Activated naive CD8-positive, alpha-beta T cell (primary cell): Measurements from ENCODE around the gene MCU.
"Not testable (repeated sequence)": the region's sequence is repeated elsewhere in the genome, so short reads cannot be mapped to it uniquely, and the experiment has no call there.

Experiments
- H3K27ac Mint-ChIP-seq: one replicate; pipeline ENCODE4 v1.8.0; 2021; ENCODE audit warnings: mixed read lengths
- H3K27me3 Mint-ChIP-seq: one replicate; pipeline ENCODE4 v1.8.0; 2021; ENCODE audit warnings: mixed read lengths
- H3K36me3 Mint-ChIP-seq: one replicate; pipeline ENCODE4 v1.8.0; 2021; ENCODE audit warnings: mixed read lengths
- H3K4me1 Mint-ChIP-seq: one replicate; pipeline ENCODE4 v1.8.0; 2021; ENCODE audit warnings: low read depth, mixed read lengths
- H3K4me3 Mint-ChIP-seq: one replicate; pipeline ENCODE4 v1.8.0; 2021; ENCODE audit warnings: mild to moderate bottlenecking, mixed read lengths
- H3K9me3 Mint-ChIP-seq: one replicate; pipeline ENCODE4 v1.8.0; 2021; ENCODE audit warnings: low read depth, mixed read lengths

The MCU gene

DNA sequence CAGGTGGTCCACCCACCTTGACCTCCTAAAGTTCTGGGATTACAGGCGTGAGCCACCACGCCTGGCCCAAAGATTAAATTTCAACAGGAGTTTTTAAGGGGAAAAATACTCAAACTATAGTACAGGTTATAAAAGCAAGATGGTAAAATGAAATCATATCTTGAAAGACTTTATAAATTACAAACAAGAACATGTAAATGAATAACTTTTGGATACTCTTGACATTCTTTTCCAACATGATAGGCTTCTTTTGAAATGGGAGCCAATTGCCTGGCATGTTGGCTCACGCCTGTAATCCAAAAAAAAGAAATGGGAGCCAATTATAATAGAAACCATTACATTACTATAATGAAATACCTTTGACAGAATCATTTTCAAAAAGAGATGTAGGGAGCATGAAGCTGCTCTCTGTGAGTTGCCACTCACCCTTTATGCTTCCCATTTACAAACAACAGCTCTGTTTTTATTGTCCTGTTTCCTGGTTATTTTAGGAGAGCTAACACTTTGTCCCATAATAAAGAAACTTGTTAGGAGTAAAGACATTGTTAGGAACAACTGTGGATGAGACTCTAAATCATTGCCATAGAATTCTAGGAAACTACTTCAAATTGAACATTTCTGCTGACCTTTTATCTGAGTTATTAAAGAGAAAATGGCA, 24.6 kb upstream of the MCU start:
- Mint-ChIP-seq H3K4me3 (no peak overlapping the region), H3K27me3 (peaks cover 5% of the 10 kb centered on the region), H3K9me3 (no peaks in the 10 kb centered on the region), H3K27ac (no peak overlapping the region), H3K36me3 (no peaks in the 10 kb centered on the region), H3K4me1 (no peaks in the 10 kb centered on the region)

DNA sequence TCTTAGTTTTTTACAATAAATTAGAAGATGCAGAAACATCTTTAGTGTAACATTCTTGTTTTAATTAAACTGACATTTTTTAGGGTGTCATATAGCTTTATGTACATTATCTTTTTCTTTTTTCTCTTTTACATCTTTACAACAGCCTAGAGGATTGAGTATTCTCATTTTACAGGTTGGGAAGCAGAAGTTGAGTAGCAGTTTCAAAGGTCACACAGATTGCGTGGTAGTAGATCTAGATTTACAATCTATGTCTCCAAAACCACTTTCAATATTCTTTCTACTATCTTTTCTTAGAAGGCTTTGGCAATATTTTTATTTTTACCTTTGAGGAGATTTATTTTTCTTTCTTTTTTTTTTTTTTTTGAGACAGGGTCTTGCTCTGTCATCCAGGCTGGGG, 18.7 kb upstream of the MCU start:
- no peaks in the 10 kb centered on the region for H3K9me3 Mint-ChIP-seq
- H3K27ac Mint-ChIP-seq, result no peak overlapping the region
- H3K27me3 Mint-ChIP-seq, result peaks cover 1% of the 10 kb centered on the region
- no peak overlapping the region for H3K4me3 Mint-ChIP-seq
- H3K36me3 Mint-ChIP-seq, result no peaks in the 10 kb centered on the region
- H3K4me1 Mint-ChIP-seq, result peaks cover 2% of the 10 kb centered on the region

DNA sequence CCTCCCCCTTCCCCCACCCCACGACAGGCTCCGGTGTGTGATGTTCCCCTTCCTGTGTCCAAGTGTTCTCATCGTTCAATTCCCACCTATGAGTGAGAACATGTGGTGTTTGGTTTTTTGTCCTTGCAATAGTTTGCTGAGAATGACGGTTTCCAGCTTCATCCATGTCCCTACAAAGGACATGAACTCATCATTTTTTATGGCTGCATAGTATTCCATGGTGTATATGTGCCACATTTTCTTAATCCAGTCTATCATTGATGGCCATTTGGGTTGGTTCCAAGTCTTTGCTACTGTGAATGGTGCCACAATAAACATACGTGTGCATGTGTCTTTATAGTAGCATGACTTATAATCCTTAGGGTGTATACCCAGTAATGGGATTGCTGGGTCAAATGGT, 17.8 kb upstream of the MCU start:
- not testable (repeated sequence) for H3K4me3 Mint-ChIP-seq, H3K27me3 Mint-ChIP-seq, H3K27ac Mint-ChIP-seq, H3K9me3 Mint-ChIP-seq, H3K4me1 Mint-ChIP-seq, H3K36me3 Mint-ChIP-seq

DNA sequence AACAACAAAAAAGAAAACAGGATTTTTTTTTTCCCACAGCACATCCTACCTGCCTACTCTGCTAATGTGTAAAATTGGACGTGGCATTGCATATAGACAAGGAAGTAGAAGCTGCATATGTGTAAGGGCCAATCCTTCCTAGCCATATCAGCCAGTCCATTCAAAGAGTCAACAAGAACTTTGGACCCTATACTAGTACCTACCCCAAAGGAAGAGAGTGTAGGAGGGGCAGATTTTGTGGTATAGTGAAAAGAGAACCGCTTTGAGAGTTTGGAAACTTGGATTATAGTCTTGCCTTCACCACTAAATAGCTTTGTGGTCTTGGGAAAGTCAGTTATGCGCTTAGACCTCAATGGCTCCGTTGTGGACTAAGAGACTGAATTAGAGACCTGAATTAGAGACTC, 12.1 kb upstream of the MCU start:
- no peaks in the 10 kb centered on the region for H3K36me3 Mint-ChIP-seq
- H3K4me1 Mint-ChIP-seq, result peaks cover 2% of the 10 kb centered on the region
- no peak overlapping the region for H3K4me3 Mint-ChIP-seq
- no peaks in the 10 kb centered on the region for H3K9me3 Mint-ChIP-seq
- H3K27ac Mint-ChIP-seq, result no peak overlapping the region
- H3K27me3 Mint-ChIP-seq, result no peaks in the 10 kb centered on the region

DNA sequence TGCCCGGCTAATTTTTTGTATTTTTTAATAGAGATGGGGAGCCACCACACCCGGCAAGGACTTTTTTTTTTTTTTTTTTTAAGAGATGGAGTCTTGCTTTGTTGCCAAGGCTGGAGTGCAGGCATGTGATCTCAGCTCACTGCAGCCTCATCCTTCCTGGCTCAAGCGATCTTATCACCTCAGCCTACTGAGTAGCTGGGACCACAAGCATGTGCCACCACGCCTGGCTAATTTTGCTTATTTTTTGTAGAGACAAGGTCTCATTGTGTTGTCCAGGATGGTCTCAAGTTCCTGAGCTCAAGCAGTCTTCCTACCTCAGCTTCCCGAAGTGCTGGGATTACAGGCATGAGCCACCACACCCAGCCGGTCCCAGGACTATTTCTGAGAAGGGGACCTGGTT, 9.3 kb upstream of the MCU start:
- H3K27ac Mint-ChIP-seq, result no peak overlapping the region
- H3K36me3 Mint-ChIP-seq, result no peaks in the 10 kb centered on the region
- no peaks in the 10 kb centered on the region for H3K9me3 Mint-ChIP-seq
- peaks cover 4% of the 10 kb centered on the region for H3K27me3 Mint-ChIP-seq
- H3K4me3 Mint-ChIP-seq, result no peak overlapping the region
- no peaks in the 10 kb centered on the region for H3K4me1 Mint-ChIP-seq

DNA sequence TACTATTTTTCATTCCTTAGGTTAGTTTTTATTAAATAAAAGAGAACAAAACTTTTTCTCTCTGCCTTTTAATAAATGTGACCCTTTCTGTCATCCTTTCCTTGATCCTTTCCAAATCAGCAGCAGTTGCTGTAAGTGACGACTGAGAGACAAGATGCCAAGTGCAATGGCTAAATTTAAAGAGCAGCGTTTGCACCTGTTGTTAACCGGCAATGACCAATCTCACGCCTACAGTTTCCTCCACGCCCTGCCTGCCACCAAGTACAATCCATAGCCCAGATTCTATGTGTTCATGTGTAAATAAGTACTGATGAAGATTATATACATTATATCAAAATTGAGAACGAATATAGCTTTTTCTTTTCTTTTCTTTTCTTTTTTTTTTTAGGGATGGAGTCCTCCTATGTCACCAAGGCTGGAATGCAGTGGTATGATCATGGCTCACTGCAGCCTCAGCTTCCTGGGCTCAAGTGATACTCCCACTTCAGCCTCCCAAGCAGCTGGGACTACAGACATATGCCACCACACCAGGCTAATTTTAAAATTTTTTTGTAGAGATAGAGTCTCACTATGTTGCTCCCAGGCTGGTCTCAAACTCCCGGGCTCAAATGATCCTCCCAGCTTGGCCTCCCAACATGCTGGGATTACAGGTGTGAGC, 6.5 kb upstream of the MCU start:
- Mint-ChIP-seq H3K4me1 (peaks cover 2% of the 10 kb centered on the region), H3K27me3 (peaks cover 4% of the 10 kb centered on the region), H3K36me3 (no peaks in the 10 kb centered on the region), H3K27ac (no peak overlapping the region), H3K4me3 (no peak overlapping the region), H3K9me3 (no peaks in the 10 kb centered on the region)

DNA sequence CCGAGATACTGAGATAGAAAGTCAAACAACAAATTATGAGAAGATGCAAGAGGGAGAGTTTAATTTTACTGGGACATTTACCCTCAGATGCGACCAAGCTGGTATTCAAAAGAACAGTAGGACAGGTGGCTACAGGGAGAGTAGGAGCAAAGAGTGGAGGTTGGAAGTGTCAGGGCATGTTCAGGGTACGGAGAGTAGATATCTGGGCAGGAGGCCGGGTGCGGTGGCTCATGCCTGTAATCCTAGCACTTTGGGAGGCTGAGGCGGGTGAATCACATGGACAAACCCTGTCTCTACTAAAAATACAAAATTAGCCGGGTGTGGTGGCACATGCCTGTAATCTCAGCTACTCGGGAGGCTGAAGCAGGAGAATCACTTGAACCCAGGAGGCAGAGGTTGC, 5.5 kb upstream of the MCU start:
- H3K27me3 Mint-ChIP-seq, H3K36me3 Mint-ChIP-seq, H3K9me3 Mint-ChIP-seq, H3K4me1 Mint-ChIP-seq, H3K27ac Mint-ChIP-seq, H3K4me3 Mint-ChIP-seq: not testable (repeated sequence)

DNA sequence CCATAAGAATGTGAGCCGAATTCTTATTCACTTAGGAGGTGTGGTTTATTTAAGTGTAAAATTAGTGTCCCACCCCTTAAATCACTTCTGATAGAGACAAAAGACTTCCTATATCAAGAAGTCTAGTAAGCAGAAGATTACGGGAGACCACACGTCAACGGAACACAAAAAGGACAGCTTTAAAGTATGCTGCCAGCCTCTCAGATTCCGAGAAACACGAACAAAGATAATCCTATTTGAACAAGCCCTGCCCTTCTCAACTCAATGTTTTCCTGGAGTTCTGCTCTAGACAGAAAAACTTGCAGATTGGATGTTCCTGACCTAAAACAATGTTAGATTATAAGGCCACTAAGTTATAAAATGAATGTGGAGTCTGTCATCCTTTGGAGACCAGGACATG, 4.9 kb upstream of the MCU start:
- Mint-ChIP-seq H3K27me3 (peaks cover 4% of the 10 kb centered on the region), H3K27ac (no peak overlapping the region), H3K4me1 (peaks cover 8% of the 10 kb centered on the region), H3K4me3 (no peak overlapping the region), H3K9me3 (no peaks in the 10 kb centered on the region), H3K36me3 (no peaks in the 10 kb centered on the region)

DNA sequence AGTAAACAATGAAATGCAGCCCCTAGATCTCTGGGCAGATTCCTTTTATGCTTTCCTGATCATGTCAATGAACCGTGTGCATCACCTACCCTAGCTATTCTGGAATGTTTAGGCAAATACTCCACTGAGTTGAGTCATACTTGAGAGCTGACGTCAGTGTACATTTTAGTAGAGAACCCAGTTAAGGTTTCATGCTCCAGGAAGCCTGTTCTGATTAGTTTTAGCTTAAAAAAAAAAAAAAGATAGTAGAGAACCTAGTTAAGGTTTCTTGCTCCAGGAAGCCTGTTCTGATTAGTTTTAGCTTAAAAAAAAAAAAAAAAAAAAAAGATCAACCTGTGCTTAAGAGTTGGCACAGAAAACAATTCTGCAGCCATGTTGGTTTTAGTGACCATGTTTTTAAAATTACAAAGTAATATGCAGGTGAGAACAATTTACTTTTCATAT, 3.7 kb upstream of the MCU start:
- H3K9me3 Mint-ChIP-seq, result no peaks in the 10 kb centered on the region
- H3K4me1 Mint-ChIP-seq, result peaks cover 14% of the 10 kb centered on the region
- peaks cover 4% of the 10 kb centered on the region for H3K27me3 Mint-ChIP-seq
- no peak overlapping the region for H3K27ac Mint-ChIP-seq
- no peak overlapping the region for H3K4me3 Mint-ChIP-seq
- H3K36me3 Mint-ChIP-seq, result no peaks in the 10 kb centered on the region

DNA sequence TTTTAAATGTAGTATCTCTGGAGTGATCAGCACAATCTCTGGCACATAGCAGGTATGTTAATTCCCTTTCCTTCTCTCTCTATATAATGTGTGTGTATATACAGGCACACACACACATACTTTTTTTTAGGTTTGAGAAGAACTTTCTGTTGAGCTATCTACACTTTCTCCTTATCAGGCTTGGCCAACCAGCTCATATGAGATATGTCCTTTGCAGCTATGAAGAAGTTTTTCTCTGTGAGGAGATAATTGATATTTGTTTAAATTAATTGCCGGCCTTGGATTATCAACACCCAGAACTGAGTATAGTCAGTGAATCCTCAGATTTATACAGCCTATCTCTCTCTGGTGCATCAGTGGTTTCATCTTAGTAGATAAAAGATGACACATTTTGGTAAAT, 2.3 kb upstream of the MCU start:
- Mint-ChIP-seq H3K4me3 (no peak overlapping the region), H3K27me3 (peaks cover 4% of the 10 kb centered on the region), H3K36me3 (no peaks in the 10 kb centered on the region), H3K9me3 (no peaks in the 10 kb centered on the region), H3K27ac (no peak overlapping the region), H3K4me1 (peaks cover 28% of the 10 kb centered on the region)

DNA sequence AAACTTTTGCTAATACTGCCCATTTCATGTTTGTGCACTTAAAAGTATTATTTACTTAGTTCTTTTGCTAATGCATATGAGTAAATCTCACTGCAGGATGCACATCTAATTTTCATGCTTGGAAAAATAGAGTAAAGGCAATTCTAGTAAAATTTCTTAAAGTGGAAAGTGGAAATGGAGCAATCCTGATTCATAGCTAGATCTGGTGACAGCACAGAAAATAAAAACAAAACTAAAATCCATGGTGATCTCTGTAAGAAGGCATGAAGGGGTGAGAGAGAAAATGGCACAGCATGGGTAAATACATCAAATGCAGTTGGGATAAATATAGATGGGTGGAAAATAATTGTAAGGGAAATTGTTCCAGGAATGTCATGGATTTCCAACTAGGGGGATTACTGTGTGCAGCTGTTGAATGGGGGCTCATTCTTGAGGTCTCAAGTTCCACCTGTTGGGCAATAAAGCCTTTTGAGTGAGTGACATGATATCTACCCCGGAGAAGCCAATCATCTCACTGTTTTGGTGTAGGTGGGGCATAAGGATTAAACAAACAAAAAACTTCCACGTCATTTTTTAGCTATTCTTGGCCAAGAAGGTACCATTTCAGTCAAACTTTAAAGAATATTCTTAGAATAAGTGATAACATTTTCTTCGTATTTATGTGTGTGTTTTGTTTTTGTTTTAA, 1.7 kb upstream of the MCU start:
- Mint-ChIP-seq H3K4me1 (peaks cover 33% of the 10 kb centered on the region), H3K36me3 (no peaks in the 10 kb centered on the region), H3K9me3 (no peaks in the 10 kb centered on the region), H3K27me3 (peaks cover 3% of the 10 kb centered on the region), H3K4me3 (peak overlapping the region; percentile 30), H3K27ac (no peak overlapping the region)

DNA sequence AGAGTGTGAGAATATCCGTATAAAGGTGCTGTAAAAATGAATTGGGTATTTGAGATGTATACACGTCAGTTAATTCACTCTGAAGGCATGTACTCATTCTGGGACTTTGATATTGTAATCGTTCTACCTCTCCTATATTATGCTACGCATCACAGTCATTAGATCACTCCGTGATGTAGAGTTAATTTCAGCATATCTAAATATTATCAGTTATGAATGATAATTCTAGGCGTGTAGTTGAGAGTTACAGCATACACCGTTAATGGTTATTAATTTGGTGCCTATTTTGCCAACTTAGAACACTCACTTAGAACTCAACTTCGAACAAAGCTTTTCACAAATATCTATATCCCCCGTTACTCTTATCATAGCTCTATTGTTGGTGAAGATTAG, 477 bp upstream of the MCU start:
- no peaks in the 10 kb centered on the region for H3K9me3 Mint-ChIP-seq
- H3K36me3 Mint-ChIP-seq, result no peaks in the 10 kb centered on the region
- peaks cover 2% of the 10 kb centered on the region for H3K27me3 Mint-ChIP-seq
- peak overlapping the region; percentile 7 for H3K27ac Mint-ChIP-seq
- H3K4me1 Mint-ChIP-seq, result peaks cover 35% of the 10 kb centered on the region
- peak overlapping the region; percentile 93 for H3K4me3 Mint-ChIP-seq

DNA sequence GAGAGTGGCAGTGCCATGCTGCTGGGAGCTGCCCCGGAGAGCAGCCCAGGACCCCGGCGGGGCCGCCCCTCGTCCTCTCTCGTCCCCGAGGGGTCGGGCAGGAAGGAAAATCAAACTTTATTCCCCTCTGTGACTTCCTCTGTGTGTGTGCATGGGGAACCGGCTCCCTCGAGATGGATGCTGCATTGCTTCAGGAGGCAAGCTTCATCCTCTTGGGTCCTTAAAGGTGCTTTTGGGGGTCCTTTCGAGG, 726 bp downstream of the MCU start:
- no peaks in the 10 kb centered on the region for H3K9me3 Mint-ChIP-seq
- H3K27ac Mint-ChIP-seq, result peak overlapping the region; percentile 68
- H3K36me3 Mint-ChIP-seq, result no peaks in the 10 kb centered on the region
- peak overlapping the region; percentile 86 for H3K4me3 Mint-ChIP-seq
- H3K4me1 Mint-ChIP-seq, result peaks cover 35% of the 10 kb centered on the region
- H3K27me3 Mint-ChIP-seq, result no peaks in the 10 kb centered on the region

DNA sequence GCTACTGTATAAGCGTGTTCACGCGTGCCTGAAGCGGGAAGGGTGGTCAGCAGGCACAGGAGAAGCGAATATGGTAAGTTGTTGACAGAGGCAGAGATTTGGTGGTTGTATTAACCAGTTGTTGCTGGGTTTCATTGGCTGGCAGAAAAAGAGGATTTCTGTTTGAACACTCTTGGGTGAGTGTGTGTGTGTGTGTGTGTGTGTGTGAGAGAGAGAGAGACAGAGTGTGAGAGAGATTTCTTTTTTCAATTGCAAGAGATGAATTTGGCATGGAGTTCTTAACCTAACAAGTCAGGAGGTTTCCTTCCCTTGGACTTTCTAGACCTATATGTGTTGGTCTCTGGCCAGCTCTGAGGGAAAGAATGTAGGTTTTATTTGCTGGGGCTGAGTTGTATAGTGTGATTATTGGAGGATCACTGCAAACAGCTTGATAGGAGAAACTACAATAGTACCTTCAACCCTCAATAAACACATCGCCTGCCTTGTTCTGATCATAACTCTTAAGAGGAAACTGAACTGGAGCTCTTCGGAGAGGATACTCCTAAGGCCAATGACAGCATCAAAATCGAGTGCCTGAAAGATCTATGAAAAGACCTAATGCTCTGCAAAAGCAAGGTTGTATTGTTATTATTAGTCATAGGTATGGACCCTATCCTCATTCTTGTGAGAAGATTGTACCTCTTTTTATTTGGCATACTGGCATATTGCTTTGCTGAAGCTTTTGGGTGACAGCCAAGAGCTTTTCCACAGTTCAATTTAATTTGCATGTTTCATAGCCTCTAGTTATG, 1.2 kb downstream of the MCU start:
- Mint-ChIP-seq H3K4me3 (peak overlapping the region; percentile 86), H3K27me3 (no peaks in the 10 kb centered on the region), H3K4me1 (peaks cover 35% of the 10 kb centered on the region), H3K27ac (peak overlapping the region; percentile 68), H3K9me3 (no peaks in the 10 kb centered on the region), H3K36me3 (no peaks in the 10 kb centered on the region)
